Pancreas (tissue), 10 donors: Measurements from ENCODE around the gene SPATA25. TPM values are rescaled to one million over a fixed set of nuclear protein-coding genes. Genes with fewer than 3 reads are reported as not detected.
"Not testable (repeated sequence)": the region's sequence is repeated elsewhere in the genome, so short reads cannot be mapped to it uniquely, and the experiment has no call there.

Experiments used
- ATAC-seq, 4 donors: fragments of 200-7000 bp; cut with Tn5 transposase; one replicate each; pipeline versions ENCODE4 v1.8.0 to v1.9.1; 2020; ENCODE audit warnings: mild to moderate bottlenecking in 4 of 4, moderate library complexity in 4 of 4
- DNase-seq, 6 donors: peaks; one replicate each; pipeline ENCODE4 v3.0.0-alpha.2; 2020
- FAIRE-seq: peaks from 2 replicates; lab custom pipeline; 2012; peaks lifted over from hg19 to GRCh38; lab: Jason Lieb, UNC
- H3K27ac ChIP-seq, 4 donors: fragments of 200-600 bp; sonication (generic); 1 replicate in 3 of 4; 2 replicates in 1 of 4; pipeline versions ENCODE4 v1.5.0 to v1.8.0; 2020
- H3K27me3 ChIP-seq, 4 donors: fragments of 200-600 bp; one replicate each; pipeline ENCODE4 v1.8.0; 2021
- H3K36me3 ChIP-seq, 3 donors: fragments of 200-600 bp; sonication (generic) in 1 of 3; one replicate each; pipeline versions ENCODE4 v1.5.0 to v1.8.0; 2020 to 2021
- H3K4me1 ChIP-seq, 3 donors: fragments of 200-600 bp; one replicate each; pipeline ENCODE4 v1.8.0; 2021
- H3K4me3 ChIP-seq, 4 donors: fragments of 200-600 bp; sonication (generic) in 2 of 4; one replicate each; pipeline versions ENCODE4 v1.5.0 to v1.8.0; 2020 to 2021
- H3K9me3 ChIP-seq, 4 donors: fragments of 200-600 bp; one replicate each; pipeline ENCODE4 v1.8.0; 2021
- WGBS, 2 donors: extraction: QIAGEN DNeasy Blood & Tissue Kit; methylation state at CpG; one replicate each; pipeline ENCODE4 v1.1.7; 2013; 5-methylcytosine and 5-hydroxymethylcytosine counted together
- intact Hi-C, 3 donors: fragments of 100-400 bp; cut with DNase I; formaldehyde crosslinking; loops; one replicate each; pipeline versions ENCODE4 v1.11.1 to v1.14.2; 2022
- polyA plus RNA-seq, 2 donors: library from polyadenylated mRNA; stranded (reverse); fragments of 200-250 nt; gene quantifications; one replicate each; pipeline ENCODE4 v1.2.3, GENCODE V29; 2013
- total RNA-seq, 6 donors: library from RNA; stranded (reverse); fragmentation: NEBNext Ultra II Directional in 4 of 6; extraction: Animal tissue kit (Norgen Biotek cat#: 25700) in 4 of 6; gene quantifications; one replicate each; pipeline versions ENCODE4 v1.2.1 to v1.2.4, GENCODE V29; 2021 to 2023
- TF ChIP-seq, protein P1 (sequence below), 4 donors: fragments of 200-600 bp; sonication (generic) in 3 of 4; IDR thresholded peaks; one replicate each; pipeline versions ENCODE4 v1.5.0 to v1.8.0; 2021; ENCODE audit warnings: antibody characterized with exemption in 4 of 4
- donor health status: healthy with polysubstance abuse.
- donor health status: DM: no; HTN: no; CAD: no; lungs with moderate emphysema.
- donor health status: DM: no; HTN: no; CAD: no.
- donor health status: control.
- donor health status: control.
- donor health status: Bipolar disorder and iron deficiency.
- donor health status: DM: yes; HTN: yes; CAD: no.
- donor health status: DM: no; HTN: no; CAD: no.
- donor health status: DM: no; HTN: no; CAD: no.
- donor health status: DM: yes; HTN: yes; CAD: no.

Gene SPATA25
- total and polyA plus RNA-seq, 8 donors = 0.55 to 1.7 (median 0.86) TPM

DNA sequence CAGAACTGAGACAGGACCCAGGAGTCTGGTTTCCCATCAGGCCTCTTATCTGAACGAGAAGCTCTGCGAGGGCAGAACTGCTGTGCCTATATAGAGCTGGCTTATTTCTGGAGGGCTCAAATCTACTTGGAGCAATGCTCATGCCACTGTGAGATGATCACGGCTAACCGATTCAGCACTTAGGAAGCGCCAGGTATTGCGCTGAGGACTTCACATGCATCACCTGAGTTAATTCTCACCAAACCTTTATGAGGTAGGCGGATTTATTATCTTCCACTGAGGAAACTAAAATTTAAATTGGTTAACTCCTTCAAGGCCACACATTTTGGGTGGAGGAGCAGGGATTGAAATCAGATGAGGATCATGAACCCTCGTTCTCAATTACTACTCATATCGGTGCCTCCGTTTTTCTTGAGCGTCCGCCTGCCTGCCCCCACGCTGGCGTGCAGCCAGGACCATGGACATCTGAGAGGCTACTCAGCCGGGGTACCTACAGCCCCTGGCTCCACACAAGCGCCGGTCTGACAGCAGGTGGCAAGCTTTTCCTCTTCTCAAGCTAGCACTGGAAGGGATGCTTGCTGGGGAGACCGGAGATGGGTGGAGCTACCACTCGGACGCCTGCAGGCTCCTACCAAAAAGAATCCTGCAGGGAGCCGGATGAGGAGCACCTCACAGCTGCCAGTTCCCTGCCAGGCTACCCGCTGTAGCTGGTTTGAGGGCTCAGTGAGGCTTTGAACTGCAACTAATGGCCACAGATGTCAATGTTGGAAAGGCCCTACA, 46.0 kb upstream of the SPATA25 start:
- peak overlapping the region; percentile 81 to 100 (median 94) for H3K4me3 ChIP-seq
- TF ChIP-seq, protein P1, sequence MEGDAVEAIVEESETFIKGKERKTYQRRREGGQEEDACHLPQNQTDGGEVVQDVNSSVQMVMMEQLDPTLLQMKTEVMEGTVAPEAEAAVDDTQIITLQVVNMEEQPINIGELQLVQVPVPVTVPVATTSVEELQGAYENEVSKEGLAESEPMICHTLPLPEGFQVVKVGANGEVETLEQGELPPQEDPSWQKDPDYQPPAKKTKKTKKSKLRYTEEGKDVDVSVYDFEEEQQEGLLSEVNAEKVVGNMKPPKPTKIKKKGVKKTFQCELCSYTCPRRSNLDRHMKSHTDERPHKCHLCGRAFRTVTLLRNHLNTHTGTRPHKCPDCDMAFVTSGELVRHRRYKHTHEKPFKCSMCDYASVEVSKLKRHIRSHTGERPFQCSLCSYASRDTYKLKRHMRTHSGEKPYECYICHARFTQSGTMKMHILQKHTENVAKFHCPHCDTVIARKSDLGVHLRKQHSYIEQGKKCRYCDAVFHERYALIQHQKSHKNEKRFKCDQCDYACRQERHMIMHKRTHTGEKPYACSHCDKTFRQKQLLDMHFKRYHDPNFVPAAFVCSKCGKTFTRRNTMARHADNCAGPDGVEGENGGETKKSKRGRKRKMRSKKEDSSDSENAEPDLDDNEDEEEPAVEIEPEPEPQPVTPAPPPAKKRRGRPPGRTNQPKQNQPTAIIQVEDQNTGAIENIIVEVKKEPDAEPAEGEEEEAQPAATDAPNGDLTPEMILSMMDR (IDR thresholded peaks at IDR 0.05) = peak in 1 of 4 donors; percentile 11
- WGBS, 2 donors = 8 to 13% methylated on average over 22 of the region's 22 CpGs
- H3K27ac ChIP-seq = peak overlapping the region in 3 of 4 donors; percentile 99 to 100 (median 99)
- H3K27me3 ChIP-seq = no peaks in the 10 kb centered on the region
- peaks cover 0 to 10% (median 0%) of the 10 kb centered on the region in 3 donors for H3K4me1 ChIP-seq
- intact Hi-C loops = no loop called here
- peaks cover 0 to 13% (median 8%) of the 10 kb centered on the region in 3 donors for H3K36me3 ChIP-seq
- FAIRE-seq (no peak), ATAC-seq (peak; percentile 22 to 58 (median 54)), DNase-seq (peak; percentile 73 to 91 (median 78))
- no peaks in the 10 kb centered on the region for H3K9me3 ChIP-seq

DNA sequence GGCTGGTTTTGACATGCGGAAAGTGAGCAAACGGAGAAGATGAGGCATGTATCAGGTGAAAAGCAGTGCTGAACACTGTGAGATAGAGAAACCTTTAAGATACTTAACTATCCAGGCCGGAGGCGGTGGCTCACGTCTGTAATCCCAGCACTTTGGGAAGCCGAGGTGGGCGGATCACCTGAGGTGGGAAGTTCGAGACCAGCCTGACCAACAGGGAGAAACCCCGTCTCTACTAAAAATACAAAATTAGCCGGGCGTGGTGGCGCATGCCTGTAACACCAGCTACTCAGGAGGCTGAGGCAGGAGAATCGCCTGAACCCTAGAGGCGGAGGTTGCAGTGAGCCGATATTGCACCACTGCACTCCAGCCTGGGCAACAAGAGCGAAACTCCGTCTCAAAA, 44.3 kb upstream of the SPATA25 start:
- H3K27ac ChIP-seq, H3K36me3 ChIP-seq, H3K4me1 ChIP-seq, H3K9me3 ChIP-seq, intact Hi-C loops, H3K27me3 ChIP-seq, FAIRE-seq, H3K4me3 ChIP-seq, ATAC-seq: not testable (repeated sequence)
- 91 to 95% methylated on average over 15 to 17 of the region's 17 CpGs for WGBS, 2 donors
- DNase-seq = peak in 1 of 6 donors; percentile 11

DNA sequence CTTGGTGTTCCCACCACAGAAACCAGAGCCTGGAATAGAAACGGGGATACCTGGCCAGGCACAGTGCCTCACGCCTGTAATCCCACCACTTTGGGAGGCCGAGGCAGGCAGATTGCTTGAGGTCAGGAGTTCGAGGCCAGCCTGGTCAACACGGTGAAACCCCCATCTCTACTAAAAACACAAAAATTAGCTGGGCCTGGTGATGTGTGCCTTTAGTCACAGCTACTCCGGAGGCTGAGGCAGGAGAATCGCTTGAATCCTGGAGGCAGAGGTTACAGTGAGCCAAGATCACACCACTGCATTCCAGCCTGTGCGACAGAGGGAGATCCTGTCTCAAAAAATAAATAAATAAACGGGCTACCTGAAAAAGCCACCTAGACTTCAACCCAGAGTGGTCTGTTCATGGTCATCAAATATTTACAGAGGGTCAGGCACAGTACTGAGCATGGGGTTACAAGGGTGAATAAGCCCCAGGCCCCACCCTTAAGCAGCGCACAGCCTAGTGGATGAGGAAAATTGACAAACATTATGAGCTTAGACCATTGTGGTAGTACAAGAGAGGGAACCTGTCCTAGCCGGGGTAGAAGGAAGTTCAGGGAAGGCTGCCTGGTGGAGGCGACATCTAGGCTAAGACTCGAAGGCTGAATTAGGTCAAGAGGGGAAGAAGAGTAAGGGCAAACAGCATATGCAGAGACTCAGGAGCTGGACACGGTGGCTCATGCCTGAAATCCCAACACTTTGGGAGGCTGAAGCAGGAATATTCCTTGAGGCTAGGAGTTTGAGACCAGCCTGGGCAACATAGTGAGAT, 39.9 kb upstream of the SPATA25 start:
- Histone ChIP-seq H3K27ac (no peak overlapping the region), H3K4me3 (no peak overlapping the region), H3K36me3 (no peaks in the 10 kb centered on the region)

DNA sequence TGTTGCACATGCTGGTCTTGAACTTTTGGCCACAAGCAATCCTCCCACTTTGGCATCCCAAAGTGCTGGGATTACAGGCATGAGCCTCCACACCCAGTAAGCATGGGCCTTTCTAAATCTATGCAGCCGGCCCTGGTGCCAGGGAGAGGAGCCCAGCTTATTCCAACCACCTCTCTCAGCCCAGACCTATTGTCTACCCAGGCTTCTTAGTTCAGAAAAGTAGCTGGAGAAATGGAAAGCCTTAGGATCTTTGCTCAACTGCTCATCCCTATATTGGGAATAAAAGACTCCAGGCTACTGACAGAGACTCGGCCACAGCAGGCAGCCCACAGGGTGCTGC, 39.3 kb upstream of the SPATA25 start:
- FAIRE-seq = no peak
- TF ChIP-seq, protein P1 (IDR thresholded peaks at IDR 0.05) = no peak

More for the DNA sequence above, 39.9 kb upstream of the SPATA25 start:
- FAIRE-seq = no peak
- 57 to 67% methylated on average over 14 of the region's 14 CpGs for WGBS, 2 donors
- DNase-seq = peak in 1 of 6 donors; percentile 9
- Histone ChIP-seq H3K4me1 (no peaks in the 10 kb centered on the region), H3K9me3 (no peaks in the 10 kb centered on the region), H3K27me3 (no peaks in the 10 kb centered on the region)
- no peak for ATAC-seq
- TF ChIP-seq, protein P1 (IDR thresholded peaks at IDR 0.05) = no peak
- intact Hi-C loops = no loop called here

DNA sequence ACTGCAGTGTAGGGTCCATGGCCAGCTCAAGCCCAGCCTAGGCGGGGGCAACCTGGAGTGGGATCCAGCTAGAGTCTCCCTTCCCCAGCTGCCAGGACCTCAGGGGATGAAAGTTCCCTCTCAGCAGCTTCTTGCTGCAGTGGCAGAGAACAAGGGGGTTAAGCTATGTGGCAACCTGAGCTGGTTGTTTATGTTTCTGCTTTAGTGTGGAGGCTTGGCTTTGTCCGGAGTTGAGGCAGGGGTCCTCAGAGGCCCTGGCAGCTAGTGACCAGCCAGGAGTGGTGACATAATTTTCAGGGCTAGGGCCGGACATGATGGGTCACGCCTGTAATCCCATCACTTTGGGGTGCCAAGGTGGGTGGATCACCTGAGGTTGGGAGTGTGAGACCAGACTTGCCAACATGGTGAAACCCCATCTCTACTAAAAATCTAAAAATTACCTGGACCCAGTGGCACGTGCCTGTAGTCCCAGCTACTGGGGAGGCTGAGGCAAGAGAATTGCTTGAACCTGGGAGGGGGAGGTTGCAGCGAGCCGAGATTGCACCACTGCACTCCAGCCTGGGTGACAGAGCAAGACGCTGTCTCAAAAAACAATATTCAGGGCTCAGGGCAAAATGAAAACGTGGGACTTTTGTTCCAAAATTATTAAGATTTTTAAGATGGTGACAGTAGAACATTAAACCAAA, 38.5 kb upstream of the SPATA25 start:
- intact Hi-C loops = no loop called here

More for the DNA sequence above, 39.3 kb upstream of the SPATA25 start:
- WGBS, 2 donors = 56 to 62% methylated on average over 2 of the region's 2 CpGs
- Histone ChIP-seq H3K4me3 (no peak overlapping the region), H3K4me1 (no peaks in the 10 kb centered on the region), H3K9me3 (no peaks in the 10 kb centered on the region), H3K36me3 (no peaks in the 10 kb centered on the region), H3K27ac (no peak overlapping the region), H3K27me3 (no peaks in the 10 kb centered on the region)
- ATAC-seq (no peak), DNase-seq (no peak)
- intact Hi-C loops = no loop called here

More for the DNA sequence above, 38.5 kb upstream of the SPATA25 start:
- FAIRE-seq (no peak), ATAC-seq (no peak), DNase-seq (peak in 1 of 6 donors; percentile 18)
- TF ChIP-seq, protein P1 (IDR thresholded peaks at IDR 0.05) = no peak
- Histone ChIP-seq H3K27ac (no peak overlapping the region), H3K4me3 (no peak overlapping the region), H3K9me3 (no peaks in the 10 kb centered on the region), H3K27me3 (no peaks in the 10 kb centered on the region), H3K36me3 (no peaks in the 10 kb centered on the region), H3K4me1 (no peaks in the 10 kb centered on the region)
- WGBS, 2 donors = 42 to 56% methylated on average over 9 of the region's 9 CpGs
